K562 (cell line): ENCODE measurements around the gene CITED1. TPM values are rescaled to one million over a fixed set of nuclear protein-coding genes. Genes with fewer than 3 reads are reported as not detected.

Experiments
- ELF1 ChIP-seq: fragments of 200-800 bp; sonication (Bioruptor generic); IDR thresholded peaks from 2 replicates; pipeline ENCODE4 v1.6.1; 2016; ENCODE audit warnings: missing genetic modification characterization, missing compliant biosample characterization
- FUS ChIP-seq: fragments of 200-400 bp; formaldehyde crosslinking; optimal IDR thresholded peaks from 2 replicates; pipeline ENCODE3; 2017; ENCODE audit warnings: low read depth, low read length
- KLF10 ChIP-seq: fragments of 250-450 bp; sonication (Bioruptor Pico); IDR thresholded peaks from 2 replicates; pipeline ENCODE4 v1.6.1; 2021; ENCODE audit warnings: matching md5 sums
- NR4A1 ChIP-seq, 2 experiments: fragments of 250-450 bp in 1 of 2; fragments of 450-650 bp in 1 of 2; sonication (Bioruptor Pico) in 1 of 2; IDR thresholded peaks; 2 replicates each; pipeline versions ENCODE4 v1.4.0 to v1.6.1; 2016 to 2020; ENCODE audit warnings: mild to moderate bottlenecking in 2 of 2, missing compliant biosample characterization in 1 of 2, missing genetic modification characterization in 1 of 2, moderate library complexity in 1 of 2
- REST ChIP-seq, 2 experiments: fragments of 450-650 bp; formaldehyde crosslinking in 1 of 2; IDR thresholded peaks; 2 replicates each; pipeline versions ENCODE4 v1.4.0 to v1.6.1; 2014 to 2020; ENCODE audit warnings: mild to moderate bottlenecking in 2 of 2, borderline replicate concordance in 1 of 2, low read depth in 1 of 2
- SNIP1 ChIP-seq: fragments of 450-650 bp; IDR thresholded peaks from 2 replicates; pipeline ENCODE4 v1.7.1; 2017; ENCODE audit warnings: low read depth, mild to moderate bottlenecking
- TCFL5 ChIP-seq: fragments of 250-450 bp; sonication (Bioruptor Pico); conservative IDR thresholded peaks from 2 replicates; pipeline ENCODE4 v1.6.1; 2021; ENCODE audit warnings: mild to moderate bottlenecking, moderate library complexity, matching md5 sums
- ZBTB43 ChIP-seq: sonication (generic); formaldehyde crosslinking; IDR thresholded peaks from 2 replicates; pipeline ENCODE4 v1.8.0; 2023; ENCODE audit warnings: mild to moderate bottlenecking, missing genetic modification reagents
- ZC3H4 ChIP-seq: sonication (generic); formaldehyde crosslinking; IDR thresholded peaks from 2 replicates; pipeline ENCODE4 v1.9.0; 2021; ENCODE audit warnings: missing genetic modification reagents, borderline replicate concordance
- ZNF143 ChIP-seq: sonication (generic); formaldehyde crosslinking; IDR thresholded peaks from 2 replicates; pipeline ENCODE4 v1.9.0; 2022; ENCODE audit warnings: mild to moderate bottlenecking, missing genetic modification reagents
- ZNF175 ChIP-seq: fragments of 200-800 bp; sonication (Bioruptor generic); IDR thresholded peaks from 2 replicates; pipeline ENCODE4 v1.6.1; 2016; ENCODE audit warnings: low read depth, mild to moderate bottlenecking, missing genetic modification characterization, missing compliant biosample characterization
- ZNF197 ChIP-seq: fragments of 200-800 bp; sonication (Bioruptor generic); IDR thresholded peaks from 2 replicates; pipeline ENCODE4 v1.6.1; 2016; ENCODE audit warnings: low read depth, missing genetic modification characterization, missing compliant biosample characterization
- ZNF24 ChIP-seq: fragments of 450-650 bp; IDR thresholded peaks from 2 replicates; pipeline ENCODE4 v1.6.1; 2016
- polyA plus RNA-seq, 8 experiments: library from polyadenylated mRNA; depleted of rRNA in 4 of 8; stranded (reverse) in 5 of 8; unstranded in 3 of 8; fragments of >200 nt; fragmentation: Nextera tagmentation in 2 of 8; fragmentation: Illumina TruSeq in 1 of 8; extraction: Ambion mirVana in 2 of 8; extraction: Trizol in 1 of 8; gene quantifications; 2 replicates each; pipeline versions ENCODE4 v1.2.1 to v1.2.3, GENCODE V29; 2011 to 2014; ENCODE audit warnings: inconsistent platforms in 1 of 8, missing spikeins in 1 of 8
- total RNA-seq, 7 experiments: library from RNA; depleted of rRNA in 6 of 7; stranded (reverse); fragments of >200 nt in 6 of 7; fragmentation: Illumina TruSeq in 2 of 7; extraction: Trizol in 2 of 7; gene quantifications; 2 replicates each; pipeline versions ENCODE4 v1.2.1 to v1.2.3, GENCODE V29; 2011 to 2021; ENCODE audit warnings: low replicate concordance in 1 of 7

Gene CITED1
- total and polyA plus RNA-seq, 9 of the 15 experiments (the other 6 are each of a cell fraction or from before 2014, with no cell fraction given): 0.56 to 5.8 (median 4.2) TPM

GRCh38 chrX:72295745-72296144 lies 10.0 kb downstream of the CITED1 start (continued):
- TF ChIP-seq REST (IDR thresholded peaks at IDR 0.05; ENCODE audit: borderline replicate concordance) (no peak), REST (CRISPR knock-in tag; IDR thresholded peaks at IDR 0.05; ENCODE audit: low read depth) (no peak), ZNF175 (no peak), FUS (no peak), ZBTB43 (CRISPR knock-in tag) (no peak), ZNF24 (no peak), SNIP1 (no peak), ELF1 (tag) (no peak), NR4A1 (CRISPR knock-in tag; IDR thresholded peaks at IDR 0.05) (no peak), NR4A1 (tag; IDR thresholded peaks at IDR 0.05) (no peak), ZNF143 (no peak), ZNF197 (no peak), KLF10 (CRISPR knock-in tag) (no peak), ZC3H4 (CRISPR knock-in tag) (no peak), TCFL5 (CRISPR knock-in tag) (no peak)
